Upper lobe of left lung (tissue), 6 donors: ENCODE results near the gene ATF6B. TPM values are rescaled to one million over a fixed set of nuclear protein-coding genes. Genes with fewer than 3 reads are reported as not detected.
"Not testable (repeated sequence)": the region's sequence is repeated elsewhere in the genome, so short reads cannot be mapped to it uniquely, and the experiment has no call there.

Experiments
- ATAC-seq, 2 donors: fragments of 200-7000 bp; cut with Tn5 transposase; one replicate each; pipeline ENCODE4 v1.9.1; 2022; ENCODE audit warnings: mild to moderate bottlenecking in 2 of 2, moderate library complexity in 2 of 2; ENCODE audit not compliant: low FRiP score in 2 of 2
- DNase-seq, 2 donors: peaks; one replicate each; pipeline ENCODE4 v3.0.0-alpha.2; 2019 to 2020
- H3K27ac ChIP-seq, 4 donors: fragments of 200-600 bp; sonication (generic); one replicate each; pipeline ENCODE4 v1.5.1; 2016 to 2019
- H3K27me3 ChIP-seq, 4 donors: fragments of 200-600 bp; sonication (generic); one replicate each; pipeline ENCODE4 v1.5.1; 2017 to 2019
- H3K36me3 ChIP-seq, 4 donors: fragments of 200-600 bp; sonication (generic); one replicate each; pipeline ENCODE4 v1.5.1; 2016 to 2019
- H3K4me1 ChIP-seq, 4 donors: fragments of 200-600 bp; sonication (generic); one replicate each; pipeline ENCODE4 v1.5.1; 2018 to 2019
- H3K4me3 ChIP-seq, 4 donors: fragments of 200-600 bp; sonication (generic); one replicate each; pipeline ENCODE4 v1.5.1; 2017 to 2019; ENCODE audit warnings: mild to moderate bottlenecking in 2 of 4, moderate library complexity in 1 of 4
- H3K9me3 ChIP-seq, 4 donors: fragments of 200-600 bp; sonication (generic); one replicate each; pipeline ENCODE4 v1.5.1; 2018 to 2019
- CTCF ChIP-seq, 6 experiments: fragments of 450-650 bp in 4 of 6; fragments of 200-600 bp in 2 of 6; sonication (generic) in 2 of 6; IDR thresholded peaks; one replicate each; pipeline ENCODE4 v1.5.1; 2016 to 2019; ENCODE audit warnings: antibody characterized with exemption in 6 of 6
- EP300 ChIP-seq, 4 donors: sonication (generic); formaldehyde crosslinking; IDR thresholded peaks; one replicate each; pipeline ENCODE4 v1.5.1; 2017; ENCODE audit warnings: antibody characterized with exemption in 4 of 4, control low read depth in 2 of 4
- POLR2A ChIP-seq, 4 donors: fragments of 450-650 bp; IDR thresholded peaks; one replicate each; pipeline ENCODE4 v1.5.1; 2016 to 2017; ENCODE audit warnings: antibody characterized with exemption in 4 of 4, mild to moderate bottlenecking in 2 of 4
- POLR2AphosphoS5 ChIP-seq, 2 donors: sonication (generic); formaldehyde crosslinking; IDR thresholded peaks; one replicate each; pipeline ENCODE4 v1.5.1; 2017; ENCODE audit warnings: antibody characterized with exemption in 2 of 2
- WGBS, 2 donors: methylation state at CpG; one replicate each; pipeline ENCODE4 v1.1.5; 2017 to 2018; 5-methylcytosine and 5-hydroxymethylcytosine counted together
- small RNA-seq, 4 donors: library from RNA; depleted of rRNA; stranded (forward); fragments of <200 nt; gene quantifications; one replicate each; pipeline ENCODE3, GENCODE V24; 2016
- total RNA-seq, 6 donors: library from RNA; depleted of rRNA in 4 of 6; stranded (reverse); fragments of >200 nt in 4 of 6; gene quantifications; one replicate each; pipeline versions ENCODE4 v1.1.0 to v1.2.1, GENCODE V29; 2016 to 2021
- donor health status: DM: no; HTN: no; CAD: no; lungs with moderate emphysema.
- donor health status: DM: no; HTN: yes; CAD: no; lungs with severe emphysema.

ATF6B gene
- total RNA-seq, 6 donors from 2014 or later = 35.3 to 230 (median 95.8) TPM

DNA sequence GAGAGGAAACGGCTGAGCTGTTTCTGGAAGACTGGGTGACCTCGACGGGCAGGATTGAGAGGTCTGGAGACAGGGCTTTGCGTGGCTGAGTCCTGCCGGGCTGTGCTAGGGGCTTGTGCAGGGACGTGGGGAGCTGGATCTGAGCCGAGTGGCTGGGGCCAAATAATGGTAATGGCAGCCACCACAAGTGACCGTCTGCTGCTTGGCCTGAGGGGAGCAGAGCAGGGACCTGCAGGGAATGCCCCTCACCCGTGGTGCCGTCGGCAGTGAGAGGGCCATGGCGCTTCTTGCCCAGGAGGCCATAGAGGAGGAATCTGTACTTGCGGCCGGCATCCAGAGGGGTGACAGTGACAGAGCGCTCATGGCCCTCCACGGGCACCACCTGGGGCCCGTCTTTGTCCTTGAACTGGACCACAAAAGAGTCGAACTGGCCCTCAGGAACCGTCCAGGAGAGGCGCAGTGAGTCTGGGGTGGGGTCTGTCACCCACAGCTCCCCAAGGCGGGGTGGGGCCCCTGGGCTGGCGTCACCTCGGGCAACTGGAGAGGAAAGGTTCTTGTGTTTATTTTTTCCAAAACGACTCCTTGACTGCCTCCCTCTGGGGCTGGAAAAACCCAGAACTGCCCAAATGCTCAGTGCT is 58.0 kb downstream of the ATF6B start:
- ATAC-seq = peak in 1 of 2 donors; percentile 3
- DNase-seq = peak in 1 of 2 donors; percentile 74
- no peaks in the 10 kb centered on the region for H3K9me3 ChIP-seq

GRCh38 chr6:32069460-32069859 is 58.6 kb downstream of the ATF6B start:
- peak in 1 of 2 donors; percentile 69 for DNase-seq
- peak in 1 of 2 donors; percentile 2 for ATAC-seq
- Histone ChIP-seq H3K4me1 (no peaks in the 10 kb centered on the region), H3K27ac (no peak overlapping the region), H3K36me3 (peaks cover 0 to 100% (median 30%) of the 10 kb centered on the region in 4 donors), H3K4me3 (no peak overlapping the region), H3K27me3 (no peaks in the 10 kb centered on the region), H3K9me3 (no peaks in the 10 kb centered on the region)
- TF ChIP-seq POLR2A (IDR thresholded peaks at IDR 0.05) = no peak
- TF ChIP-seq EP300 (IDR thresholded peaks at IDR 0.05) = no peak
- no peak for TF ChIP-seq CTCF (IDR thresholded peaks at IDR 0.05)
- no peak for TF ChIP-seq POLR2AphosphoS5 (IDR thresholded peaks at IDR 0.05)
- WGBS, 2 donors = 84 to 98% methylated on average over 12 to 17 of the region's 17 CpGs

More for the DNA sequence above, 58.0 kb downstream of the ATF6B start:
- H3K4me1 ChIP-seq = no peaks in the 10 kb centered on the region
- no peak for TF ChIP-seq CTCF (IDR thresholded peaks at IDR 0.05)
- TF ChIP-seq EP300 (IDR thresholded peaks at IDR 0.05) = no peak
- no peak for TF ChIP-seq POLR2A (IDR thresholded peaks at IDR 0.05)
- no peak for TF ChIP-seq POLR2AphosphoS5 (IDR thresholded peaks at IDR 0.05)
- no peak overlapping the region for H3K4me3 ChIP-seq
- no peaks in the 10 kb centered on the region for H3K27me3 ChIP-seq
- WGBS, 2 donors = 81 to 86% methylated on average over 18 to 24 of the region's 24 CpGs
- H3K27ac ChIP-seq = no peak overlapping the region
- peaks cover 0 to 99% (median 28%) of the 10 kb centered on the region in 4 donors for H3K36me3 ChIP-seq

GRCh38 chr6:32068867-32069266 is 59.2 kb downstream of the ATF6B start:
- 92% methylated on average over 14 of the region's 14 CpGs for WGBS, 2 donors
- peaks cover 0 to 100% (median 33%) of the 10 kb centered on the region in 4 donors for H3K36me3 ChIP-seq
- H3K4me1 ChIP-seq = no peaks in the 10 kb centered on the region

DNA sequence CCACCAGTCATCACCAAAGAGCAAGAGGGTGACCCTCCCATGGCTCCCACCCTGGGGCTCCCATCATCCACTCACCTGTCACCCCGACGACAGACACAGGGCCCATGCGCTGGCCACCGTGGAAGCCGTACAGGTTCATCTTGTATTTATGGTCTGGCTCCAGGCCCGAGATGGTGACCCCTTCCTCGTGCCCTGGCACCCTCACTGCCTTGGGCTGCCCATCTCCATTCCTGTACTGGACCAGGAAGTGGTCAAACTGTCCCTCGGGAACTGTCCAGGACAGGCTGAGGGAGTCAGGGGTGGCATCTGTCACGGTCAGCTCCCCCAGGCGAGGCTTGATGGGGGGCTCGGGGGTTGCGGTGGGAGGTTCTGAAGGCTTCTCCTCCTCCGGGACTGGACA is 59.7 kb downstream of the ATF6B start:
- WGBS, 2 donors = 94 to 98% methylated on average over 11 to 13 of the region's 13 CpGs
- peaks cover 0 to 100% (median 35%) of the 10 kb centered on the region in 4 donors for H3K36me3 ChIP-seq

More at GRCh38 chr6:32068867-32069266, 59.2 kb downstream of the ATF6B start:
- no peaks in the 10 kb centered on the region for H3K9me3 ChIP-seq
- TF ChIP-seq POLR2A (IDR thresholded peaks at IDR 0.05) (no peak), CTCF (IDR thresholded peaks at IDR 0.05) (no peak), EP300 (IDR thresholded peaks at IDR 0.05) (no peak), POLR2AphosphoS5 (IDR thresholded peaks at IDR 0.05) (no peak)
- ATAC-seq (no peak), DNase-seq (peak in 1 of 2 donors; percentile 39)
- no peaks in the 10 kb centered on the region for H3K27me3 ChIP-seq
- no peak overlapping the region for H3K4me3 ChIP-seq
- no peak overlapping the region for H3K27ac ChIP-seq

DNA sequence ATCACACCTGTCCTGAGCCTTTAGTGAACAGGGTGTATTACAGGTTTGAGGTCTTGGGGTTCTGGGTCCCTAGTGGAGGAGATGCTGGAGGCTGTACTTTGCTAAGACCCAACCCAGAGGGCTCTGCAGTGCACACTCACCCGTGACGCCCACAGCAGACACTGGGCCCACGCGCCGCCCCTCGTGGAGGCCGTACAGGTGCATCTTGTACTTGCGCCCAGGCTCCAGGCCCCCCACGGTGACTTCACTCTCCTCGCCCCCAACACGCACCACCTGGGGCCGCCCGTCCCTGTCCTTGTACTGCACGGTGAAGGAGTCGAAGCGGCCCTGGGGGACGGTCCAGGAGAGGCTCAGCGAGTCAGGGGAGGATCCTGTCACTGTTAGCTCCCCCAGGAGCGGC is 60.5 kb downstream of the ATF6B start:
- not testable (repeated sequence) for H3K4me1 ChIP-seq, ATAC-seq, H3K27ac ChIP-seq, H3K9me3 ChIP-seq, H3K27me3 ChIP-seq, H3K4me3 ChIP-seq
- peak in 1 of 2 donors; percentile 77 for DNase-seq
- peaks cover 0 to 99% (median 33%) of the 10 kb centered on the region in 4 donors for H3K36me3 ChIP-seq
- WGBS, 2 donors = 92 to 95% methylated on average over 8 to 19 of the region's 19 CpGs

More for the DNA sequence above, 59.7 kb downstream of the ATF6B start:
- ATAC-seq, H3K9me3 ChIP-seq, H3K4me3 ChIP-seq, H3K27me3 ChIP-seq, H3K4me1 ChIP-seq, H3K27ac ChIP-seq: not testable (repeated sequence)
- DNase-seq = peak in 1 of 2 donors; percentile 38

Small RNAs within 50 kb of the gene (small RNA-seq; reads per million reads assigned to genes)
- gene RNA5SP206 = 0 reads per million in 4 donors

Other genes with a start within 250 kb of the ATF6B start
- gene SLC44A4, start 249.2 kb downstream of the ATF6B start, total RNA-seq = 10 to 100 TPM; 19.1 to 84.2 (median 42.0) TPM
- gene EHMT2, start 230.5 kb downstream of the ATF6B start, total RNA-seq = 10 to 100 TPM; 23.6 to 57.3 (median 41.7) TPM
- 1 to 10 TPM; 1.0 to 7.5 (median 2.2) TPM for gene ZBTB12, start 226.2 kb downstream of the ATF6B start, total RNA-seq
- 100 to 1,000 TPM; 119 to 322 (median 233) TPM for gene C2, start 200.5 kb downstream of the ATF6B start, total RNA-seq
- gene CFB, start 182.2 kb downstream of the ATF6B start, total RNA-seq = 100 to 1,000 TPM in 1 of 6 donors, 10 to 100 TPM in 5; 15.0 to 199 (median 58.1) TPM
- 10 to 100 TPM; 42.8 to 84.2 (median 63.0) TPM for gene NELFE, start 169.3 kb downstream of the ATF6B start, total RNA-seq
- gene SKIC2, start 169.1 kb downstream of the ATF6B start, total RNA-seq = 100 to 1,000 TPM in 1 of 6 donors, 10 to 100 TPM in 5; 27.7 to 172 (median 58.6) TPM
- 10 to 100 TPM; 14.1 to 40.9 (median 19.3) TPM for gene DXO, start 156.1 kb downstream of the ATF6B start, total RNA-seq
- 100 to 1,000 TPM in 4 of 6 donors, 10 to 100 TPM in 2; 89.8 to 217 (median 139) TPM for gene C4A, start 146.2 kb downstream of the ATF6B start, total RNA-seq
- 100 to 1,000 TPM in 3 of 6 donors, 10 to 100 TPM in 3; 85.7 to 193 (median 97.7) TPM for gene C4B, start 113.5 kb downstream of the ATF6B start, total RNA-seq
- 1 to 10 TPM in 5 of 6 donors, under 1 TPM in 1; 0.30 to 2.3 (median 1.2) TPM for gene CYP21A2, start 89.8 kb downstream of the ATF6B start, total RNA-seq
- 100 to 1,000 TPM in 4 of 6 donors, 10 to 100 TPM in 2; 58.1 to 206 (median 151) TPM for gene TNXB, start 18.9 kb downstream of the ATF6B start, total RNA-seq
- gene FKBPL, start 2.0 kb upstream of the ATF6B start, total RNA-seq = 1 to 10 TPM in 5 of 6 donors, not detected in 1; 1.4 to 5.6 (median 4.6) TPM
- gene PRRT1, start 23.7 kb upstream of the ATF6B start, total RNA-seq = 1 to 10 TPM in 2 of 6 donors, under 1 TPM in 3, not detected in 1; 0.69 to 6.3 (median 0.98) TPM
- 10 to 100 TPM in 5 of 6 donors, 1 to 10 TPM in 1; 7.0 to 64.8 (median 16.8) TPM for gene PPT2, start 25.9 kb upstream of the ATF6B start, total RNA-seq
- 10 to 100 TPM in 2 of 6 donors, 1 to 10 TPM in 4; 6.1 to 37.7 (median 9.6) TPM for gene EGFL8, start 36.3 kb upstream of the ATF6B start, total RNA-seq
- gene AGPAT1, start 47.8 kb upstream of the ATF6B start, total RNA-seq = 10 to 100 TPM; 25.9 to 54.5 (median 32.6) TPM
- gene RNF5, start 50.2 kb upstream of the ATF6B start, total RNA-seq = 10 to 100 TPM; 23.0 to 73.6 (median 59.1) TPM
- 1,000 to 10,000 TPM in 5 of 6 donors, 100 to 1,000 TPM in 1; 543 to 2,806 (median 1,294) TPM for gene AGER, start 56.0 kb upstream of the ATF6B start, total RNA-seq
- gene PBX2, start 62.0 kb upstream of the ATF6B start, total RNA-seq = 100 to 1,000 TPM in 1 of 6 donors, 10 to 100 TPM in 5; 78.6 to 147 (median 93.4) TPM
- 10 to 100 TPM; 18.9 to 80.4 (median 30.6) TPM for gene GPSM3, start 64.4 kb upstream of the ATF6B start, total RNA-seq
- gene NOTCH4, start 95.8 kb upstream of the ATF6B start, total RNA-seq = 100 to 1,000 TPM in 2 of 6 donors, 10 to 100 TPM in 4; 27.0 to 139 (median 65.1) TPM
- gene TSBP1, start 243.7 kb upstream of the ATF6B start, total RNA-seq = not detected